GM21786 (cell line): ENCODE measurements around the gene VTN.

Experiments used
- ATAC-seq: cut with Tn5 transposase; IDR thresholded peaks from one replicate; pipeline ENCODE4 v1.9.1; 2021; ENCODE audit not compliant: unreplicated experiment

The VTN gene

DNA sequence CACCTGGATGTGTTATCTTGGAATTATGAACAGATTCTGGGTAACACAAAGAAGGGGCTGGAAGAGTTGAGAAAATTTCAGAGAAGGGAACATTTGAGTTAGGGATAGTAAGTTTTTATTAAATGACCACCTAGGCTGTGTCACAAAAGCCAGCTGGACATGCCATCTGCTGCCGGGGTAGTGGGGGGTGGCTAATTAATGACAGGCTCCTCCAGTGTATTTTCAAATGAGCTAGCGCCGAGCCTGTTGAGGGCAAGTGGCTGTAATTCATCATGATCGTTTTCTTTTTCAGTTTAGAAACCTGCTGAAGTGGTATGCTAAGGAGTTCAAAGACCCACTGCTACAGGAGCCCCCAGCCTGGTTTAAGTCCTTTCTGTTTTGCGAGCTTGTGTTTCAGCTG lies 44.9 kb downstream of the VTN start:
- ATAC-seq, result no peak

DNA sequence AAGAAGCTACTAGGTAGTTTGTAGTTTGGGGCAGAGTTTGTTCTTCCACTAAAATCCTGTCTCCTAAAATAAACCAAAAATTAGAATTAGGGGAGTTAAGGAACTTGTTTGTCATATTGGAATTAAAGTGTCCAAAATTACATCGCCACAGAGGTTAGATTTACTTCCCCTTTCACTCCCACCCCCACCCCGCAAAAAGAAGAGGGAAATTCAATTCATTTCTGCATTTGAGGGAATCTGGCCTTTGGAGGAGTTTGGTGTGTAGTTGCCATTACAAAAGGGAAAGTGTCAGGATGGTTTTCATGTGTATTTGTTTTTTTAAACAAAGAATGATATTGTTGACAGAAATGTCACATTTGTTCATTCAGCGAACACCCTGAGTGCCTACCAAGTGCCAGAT lies 45.3 kb downstream of the VTN start:
- ATAC-seq, result no peak

DNA sequence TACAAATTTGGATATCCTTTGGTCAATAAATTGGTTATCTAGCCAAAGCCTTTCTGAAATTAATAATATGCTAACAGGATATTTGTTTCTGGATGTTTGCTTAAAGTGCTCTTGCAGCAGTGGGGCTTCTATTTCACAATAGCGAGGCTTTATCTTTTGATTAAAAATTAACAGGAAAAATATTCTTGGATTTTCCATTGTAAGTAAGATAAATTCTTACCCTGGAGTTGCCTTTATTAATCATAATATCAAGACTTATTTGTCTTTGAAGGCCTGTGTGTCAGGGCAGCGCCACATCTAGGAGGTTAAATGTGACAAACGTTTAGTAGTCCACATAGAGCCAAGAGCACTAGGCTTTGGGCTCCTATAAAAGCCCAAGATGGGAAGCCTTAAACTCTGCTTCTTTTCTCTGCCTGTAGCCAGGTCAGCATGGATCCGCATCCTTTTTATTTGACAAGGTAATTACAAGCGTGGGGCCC lies 45.8 kb downstream of the VTN start:
- ATAC-seq, result no peak

DNA sequence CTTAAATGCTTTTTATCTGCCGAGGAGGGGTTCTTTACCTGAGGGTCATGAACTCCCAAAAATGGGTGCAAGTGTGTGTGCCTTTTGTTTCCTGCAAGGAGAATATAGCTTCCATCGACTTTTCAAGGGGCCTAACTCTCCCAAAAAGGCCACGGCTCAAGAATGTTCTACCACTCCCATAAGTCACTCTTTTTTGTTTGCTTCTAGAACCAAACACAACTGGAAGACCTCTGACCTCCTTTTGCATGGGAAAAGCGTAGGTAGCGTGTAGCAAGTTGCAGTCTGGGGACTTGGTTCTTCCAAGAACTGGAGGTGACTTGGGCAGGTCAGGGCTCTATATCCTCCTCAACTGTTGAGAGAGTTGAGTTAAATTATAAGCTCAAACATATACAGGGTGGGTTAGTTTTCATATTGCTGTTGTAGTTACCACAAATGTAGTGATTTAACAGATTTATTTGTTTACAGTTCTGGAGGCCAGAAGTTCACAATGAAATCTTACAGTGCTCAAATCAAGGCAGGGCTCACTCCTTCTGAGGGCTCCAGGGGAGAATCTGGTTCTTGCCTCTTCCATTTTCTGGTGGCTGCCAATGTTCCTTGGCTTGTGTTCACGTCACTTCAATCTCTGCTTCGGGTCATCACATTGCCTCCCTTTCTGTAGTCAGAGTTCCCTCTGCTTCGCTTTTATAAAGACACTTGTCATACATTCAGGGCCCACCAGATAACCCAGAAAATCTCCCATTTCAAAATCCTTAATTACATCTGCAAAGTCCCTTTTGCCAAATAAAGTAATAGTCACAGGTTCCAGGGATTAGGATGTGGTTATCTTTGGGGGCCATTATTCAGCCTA lies 49.7 kb downstream of the VTN start:
- no peak for ATAC-seq

DNA sequence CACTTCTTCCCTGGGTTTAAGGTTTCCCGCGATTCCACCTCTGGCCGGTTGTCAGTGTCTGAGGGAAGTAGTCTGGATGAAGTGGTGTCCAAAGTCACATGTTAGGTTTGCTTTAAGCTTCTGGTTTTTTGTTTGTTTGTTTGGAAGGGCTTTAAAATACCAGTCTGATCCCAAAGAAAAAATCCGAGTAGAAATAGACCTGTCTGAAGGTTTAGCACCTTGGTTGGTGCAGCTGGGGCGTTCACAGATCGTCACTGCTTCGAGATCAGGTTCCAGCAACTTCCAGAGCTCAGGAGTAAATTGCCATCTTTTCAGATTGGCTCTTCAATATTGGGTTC lies 50.5 kb downstream of the VTN start:
- ATAC-seq, result no peak

DNA sequence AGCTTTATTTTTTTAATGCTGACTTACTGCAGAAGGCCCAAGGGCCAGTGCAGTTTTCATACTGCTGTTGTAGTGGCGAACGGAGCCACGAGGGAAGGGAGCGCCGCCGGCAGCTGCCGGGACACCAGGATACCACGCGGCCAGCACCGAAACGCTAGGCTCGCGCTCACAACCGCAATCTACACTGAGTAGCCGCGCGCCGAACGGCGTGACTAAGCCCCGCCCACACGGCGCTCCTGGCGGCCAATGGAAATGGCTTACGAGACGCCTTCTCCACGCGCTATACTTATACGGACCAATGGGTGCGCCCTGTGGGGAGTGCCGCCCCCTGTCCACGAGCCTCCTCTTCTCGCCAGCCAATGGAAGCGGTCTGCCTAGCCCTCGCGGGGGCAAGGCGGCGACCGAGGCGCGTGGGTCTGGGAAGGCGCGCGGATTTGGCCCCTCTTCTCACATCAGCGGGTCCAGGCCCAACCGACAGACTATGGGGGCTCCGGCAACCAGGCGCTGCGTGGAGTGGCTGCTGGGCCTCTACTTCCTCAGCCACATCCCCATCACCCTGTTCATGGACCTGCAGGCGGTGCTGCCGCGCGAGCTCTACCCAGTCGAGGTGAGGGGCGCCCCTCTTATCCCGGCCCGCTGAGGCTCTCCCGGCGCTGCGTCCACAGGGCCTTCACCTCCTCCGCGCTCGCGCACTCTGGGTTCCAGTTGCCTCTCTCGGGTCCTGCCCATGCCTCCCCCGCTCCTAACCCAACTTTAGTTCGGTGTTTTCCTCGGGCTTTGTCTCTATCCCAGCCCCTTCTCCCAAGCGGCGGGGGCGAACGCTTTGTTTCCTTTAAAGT lies 51.1 kb downstream of the VTN start, which contains the start of gene TMEM97:
TMEM97 (plus strand) TSS at position 442 of the 839 bp plus-strand sequence; CDS start at position 482, 40 bp downstream.
- ATAC-seq, result peak; percentile 93

DNA sequence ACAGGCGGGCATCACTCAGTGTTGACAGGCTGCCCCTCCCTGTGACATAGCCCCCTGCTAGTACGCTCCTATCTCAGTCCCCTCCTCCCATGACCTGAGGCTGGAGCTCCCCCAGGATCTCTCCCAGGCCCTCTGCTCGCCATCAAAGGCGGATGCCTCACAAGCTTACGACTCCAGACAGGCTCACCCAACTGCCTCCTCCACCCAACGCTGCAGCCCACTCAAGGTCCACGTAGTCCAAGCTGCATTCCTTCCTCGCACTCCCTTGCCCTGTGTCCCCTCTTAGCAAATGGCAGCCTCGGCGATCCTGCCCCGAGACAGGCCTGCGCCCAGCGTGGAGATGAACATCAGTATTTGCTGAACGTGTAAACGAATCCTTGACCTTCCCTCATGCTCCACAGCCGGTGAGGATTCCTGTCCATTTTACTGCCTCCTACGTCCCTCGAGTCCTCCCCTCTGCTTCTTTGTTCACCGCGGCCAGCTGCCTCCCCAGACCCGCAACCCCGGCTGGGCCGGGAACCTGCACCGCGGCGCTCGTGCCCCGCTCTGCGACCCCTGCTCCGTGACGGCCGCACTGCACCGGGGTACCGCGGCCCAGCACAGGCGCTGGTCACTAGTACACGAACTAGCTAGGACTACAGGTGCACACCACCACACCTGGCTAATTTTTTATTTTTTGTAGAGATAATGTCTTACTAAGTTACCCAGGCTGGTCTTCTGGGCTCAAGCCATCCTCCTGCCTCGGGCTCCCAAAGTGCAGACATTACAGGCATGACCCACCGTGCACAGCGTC lies 51.9 kb downstream of the VTN start:
- ATAC-seq, result peak; percentile 2
